ENCODE results near the gene PNKD.

The PNKD gene

DNA sequence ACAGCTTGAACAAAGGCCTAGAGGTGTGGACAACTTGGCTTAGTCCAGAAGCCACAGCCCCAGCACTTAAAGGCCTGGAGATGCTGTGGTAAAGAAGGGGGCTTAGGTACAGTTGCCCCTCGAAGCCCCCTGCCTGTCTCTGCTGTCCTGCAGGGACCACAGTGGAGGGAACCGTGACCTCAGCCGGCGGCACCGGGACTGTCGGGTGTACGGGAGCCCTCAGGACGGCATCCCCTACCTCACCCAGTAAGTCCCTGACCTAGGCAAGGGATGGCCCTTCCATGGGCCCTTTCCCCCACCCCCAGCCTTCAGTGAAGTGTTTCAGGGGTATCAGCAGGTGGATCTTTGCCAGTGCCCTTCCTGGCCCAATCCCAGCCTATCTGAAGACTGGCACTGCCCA is 71.1 kb downstream of the PNKD start:
- no peak for DNase-seq (ENCODE audit: low read depth in 2 of 2)

DNA sequence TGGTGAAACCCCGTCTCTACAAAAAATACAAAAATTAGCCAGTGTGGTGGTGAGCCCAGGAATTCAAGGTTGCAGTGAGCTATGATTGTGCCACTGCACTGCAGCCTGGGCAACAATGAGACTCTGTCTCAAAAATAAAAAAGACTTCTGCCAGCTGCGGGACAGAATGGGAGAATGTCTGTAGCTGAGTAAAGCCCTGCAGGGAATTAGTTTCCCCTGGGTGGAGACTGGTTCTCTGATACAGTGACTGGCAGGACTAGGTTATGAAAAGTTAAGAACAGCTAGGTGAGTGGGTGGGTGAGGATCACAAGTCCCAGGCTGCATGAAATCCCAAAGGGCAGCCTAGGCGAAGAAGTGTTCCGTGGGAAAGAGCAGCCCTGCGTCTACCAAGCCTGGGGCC is 72.5 kb downstream of the PNKD start:
- DNase-seq (ENCODE audit: low read depth in 2 of 2), result no peak

DNA sequence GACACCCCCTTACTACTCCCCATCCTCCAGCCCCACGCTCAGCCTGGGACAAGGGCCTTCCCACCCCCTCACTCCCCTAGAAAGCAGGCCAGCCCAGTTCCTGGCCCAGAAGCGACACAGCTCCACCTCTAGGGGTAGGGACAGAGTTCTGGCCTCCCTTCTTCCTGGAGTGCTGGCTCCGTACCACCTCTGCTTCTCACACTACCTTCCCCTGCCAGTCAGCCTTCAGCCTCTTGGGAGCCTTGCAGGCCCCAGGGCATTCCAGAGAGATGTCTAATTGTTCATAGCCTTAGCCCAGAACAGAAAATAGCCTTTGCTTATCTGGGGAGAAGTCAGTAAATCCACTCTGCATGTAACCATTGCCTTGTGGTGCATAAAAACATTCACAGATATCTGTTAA is 73.3 kb downstream of the PNKD start:
- no peak for DNase-seq (ENCODE audit: low read depth in 2 of 2)

DNA sequence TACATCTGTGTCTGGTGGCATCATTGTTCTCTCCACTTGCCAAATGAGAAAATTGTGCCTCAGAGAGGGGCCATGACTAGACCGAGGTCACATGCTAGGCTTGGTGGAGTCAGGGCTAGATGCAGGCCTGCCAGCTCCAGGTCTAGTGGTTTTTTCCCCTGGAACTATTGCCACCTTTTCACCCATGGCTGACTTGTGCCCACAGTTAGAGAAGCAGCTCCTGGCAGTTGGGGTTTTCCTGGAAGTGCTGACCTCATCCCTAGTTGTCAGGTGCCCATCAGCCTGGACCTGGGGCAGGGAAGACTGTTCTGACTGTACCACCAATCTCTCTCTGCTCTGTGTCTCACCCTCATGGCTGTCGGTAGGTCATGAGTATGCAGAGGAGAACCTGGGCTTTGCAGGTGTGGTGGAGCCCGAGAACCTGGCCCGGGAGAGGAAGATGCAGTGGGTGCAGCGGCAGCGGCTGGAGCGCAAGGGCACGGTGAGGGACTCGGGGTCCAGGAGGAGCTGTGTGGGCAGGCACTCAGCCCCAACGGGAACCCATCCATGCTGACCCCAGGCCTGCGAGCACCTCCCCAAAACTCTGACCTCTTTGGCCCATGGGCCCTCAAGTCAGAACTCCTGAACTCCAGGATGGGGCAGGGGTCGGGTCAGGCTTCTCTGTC is 73.9 kb downstream of the PNKD start:
- DNase-seq (ENCODE audit: low read depth in 2 of 2), result no peak

DNA sequence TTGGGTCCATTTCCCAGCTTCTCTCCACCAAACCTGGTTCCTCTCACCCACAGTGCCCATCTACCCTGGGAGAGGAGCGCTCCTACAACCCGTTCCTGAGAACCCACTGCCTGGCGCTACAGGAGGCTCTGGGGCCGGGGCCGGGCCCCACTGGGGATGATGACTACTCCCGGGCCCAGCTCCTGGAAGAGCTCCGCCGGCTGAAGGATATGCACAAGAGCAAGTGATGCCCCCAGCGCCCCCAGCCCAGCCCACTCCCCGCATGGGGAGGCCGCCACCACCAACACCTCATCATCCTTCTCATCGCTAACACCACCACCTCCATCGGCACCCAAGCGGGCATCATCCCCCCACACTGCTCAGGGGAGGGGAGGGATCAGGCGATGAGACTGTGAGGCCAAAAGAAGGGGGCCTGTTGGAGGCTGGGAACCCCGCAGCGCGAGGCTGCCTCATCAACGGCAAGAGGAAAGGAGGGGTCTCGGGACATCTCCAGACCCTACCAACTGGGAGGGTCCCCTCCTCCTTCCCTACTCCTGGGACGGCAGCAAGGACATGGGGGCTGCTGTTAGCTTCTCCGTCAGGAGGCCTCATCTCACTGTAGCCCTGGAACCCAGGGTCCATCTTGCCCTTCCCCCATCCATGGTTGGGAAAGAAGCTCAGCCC is 74.6 kb downstream of the PNKD start:
- no peak for DNase-seq (ENCODE audit: low read depth in 2 of 2)

DNA sequence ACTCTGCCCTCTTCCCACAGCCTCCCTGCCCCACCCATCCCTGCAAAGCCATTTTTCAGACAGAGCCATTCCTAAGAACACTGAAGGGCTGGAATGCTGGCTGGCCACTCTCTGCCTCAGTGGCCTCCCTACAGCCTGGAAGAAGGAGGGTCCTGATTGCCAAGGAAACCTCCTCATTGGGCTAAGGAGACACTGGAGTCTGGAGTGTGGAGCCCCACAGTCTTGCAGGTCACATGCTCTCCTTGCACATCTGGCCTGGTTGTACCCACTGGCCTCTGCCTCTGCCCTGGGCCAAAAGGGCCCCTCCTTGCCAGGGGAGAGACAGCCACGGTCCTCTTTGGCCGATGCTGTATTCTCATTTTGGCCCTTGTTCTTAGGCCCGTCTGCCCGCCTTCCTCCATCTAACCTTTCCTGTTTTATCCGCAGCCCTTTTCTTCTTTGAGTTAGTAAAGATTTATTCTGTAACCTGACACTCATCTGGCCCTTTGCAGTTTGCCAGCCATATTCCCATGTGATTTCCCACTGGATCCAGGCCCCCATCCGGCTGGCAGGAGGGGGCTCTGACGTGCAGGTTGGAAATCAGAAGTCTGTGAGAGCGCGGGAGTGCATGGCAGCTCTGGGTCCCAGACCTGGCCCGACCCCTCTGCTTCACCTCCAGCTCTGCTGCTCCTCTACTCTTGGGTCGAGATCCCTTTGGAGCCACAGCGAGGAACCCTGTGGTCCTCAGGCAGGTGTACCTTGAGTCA is 75.3 kb downstream of the PNKD start:
- DNase-seq (ENCODE audit: low read depth in 2 of 2), result no peak

DNA sequence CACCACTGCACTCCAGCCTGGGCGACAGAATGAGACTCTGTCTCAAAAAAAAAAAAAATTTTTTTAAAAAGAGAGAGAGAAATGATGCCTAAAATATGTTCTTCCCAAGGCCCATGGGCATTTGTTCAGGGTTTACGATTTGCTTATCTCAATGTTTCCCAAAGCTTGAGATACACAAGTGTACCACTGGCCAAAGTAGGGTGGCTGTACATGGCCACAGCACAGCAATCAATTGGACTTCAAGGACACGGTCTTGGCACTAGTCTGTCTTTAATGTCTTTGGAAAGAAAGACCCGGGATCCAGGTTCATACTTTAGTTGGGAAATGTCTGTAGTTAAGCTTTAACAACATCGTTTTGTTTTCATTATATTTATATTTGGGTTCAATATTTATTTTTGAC is 76.9 kb downstream of the PNKD start:
- no peak for DNase-seq (ENCODE audit: low read depth in 2 of 2)

DNA sequence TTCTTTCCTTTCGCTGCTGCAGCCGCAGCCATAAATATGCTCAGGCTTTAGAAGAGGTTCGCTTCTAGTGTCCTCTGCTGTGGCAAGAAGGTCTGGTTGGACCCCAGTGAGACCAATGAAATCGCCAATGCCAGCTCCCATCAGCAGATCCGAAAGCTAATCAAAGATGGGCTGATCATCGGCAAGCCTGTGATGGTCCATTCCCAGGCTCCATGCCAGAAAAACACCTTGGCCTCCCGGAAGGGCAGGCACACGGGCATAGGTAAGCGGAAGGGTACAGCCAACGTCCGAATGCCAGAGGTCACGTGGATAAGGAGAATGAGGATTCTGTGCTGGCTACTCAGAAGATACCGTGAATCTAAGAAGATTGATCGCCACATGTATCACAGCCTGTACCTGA is 83.7 kb downstream of the PNKD start:
- DNase-seq (ENCODE audit: low read depth in 2 of 2), result no peak

DNA sequence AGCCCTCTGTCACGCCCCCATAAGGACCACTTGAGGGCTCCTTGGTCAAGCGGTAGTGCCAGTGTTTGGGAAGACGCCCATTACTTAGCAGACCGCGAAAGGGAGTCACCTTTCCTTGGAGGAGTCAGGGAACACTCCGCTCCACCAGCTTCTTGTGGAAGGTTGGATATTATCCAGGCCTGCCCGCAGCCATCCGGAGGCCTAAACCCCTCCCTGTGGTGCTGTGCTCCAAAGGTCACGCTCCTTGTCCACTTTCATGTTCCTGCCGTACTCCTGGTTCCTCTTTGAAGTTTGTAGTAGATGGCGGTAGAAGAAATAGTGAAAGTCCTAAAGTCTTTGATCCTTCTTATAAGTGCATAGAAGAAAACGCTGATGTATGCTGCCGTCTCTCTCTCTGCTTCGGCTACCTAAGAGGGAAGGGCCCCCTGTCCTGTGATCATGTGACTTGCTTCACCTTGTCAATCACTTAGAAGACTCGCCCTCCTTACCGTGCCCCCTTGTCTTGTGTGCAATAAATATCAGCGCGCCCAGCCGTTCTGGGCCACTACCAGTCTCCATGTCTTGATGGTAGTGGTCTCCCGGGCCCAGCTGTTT is 84.6 kb downstream of the PNKD start:
- no peak for DNase-seq (ENCODE audit: low read depth in 2 of 2)

DNA sequence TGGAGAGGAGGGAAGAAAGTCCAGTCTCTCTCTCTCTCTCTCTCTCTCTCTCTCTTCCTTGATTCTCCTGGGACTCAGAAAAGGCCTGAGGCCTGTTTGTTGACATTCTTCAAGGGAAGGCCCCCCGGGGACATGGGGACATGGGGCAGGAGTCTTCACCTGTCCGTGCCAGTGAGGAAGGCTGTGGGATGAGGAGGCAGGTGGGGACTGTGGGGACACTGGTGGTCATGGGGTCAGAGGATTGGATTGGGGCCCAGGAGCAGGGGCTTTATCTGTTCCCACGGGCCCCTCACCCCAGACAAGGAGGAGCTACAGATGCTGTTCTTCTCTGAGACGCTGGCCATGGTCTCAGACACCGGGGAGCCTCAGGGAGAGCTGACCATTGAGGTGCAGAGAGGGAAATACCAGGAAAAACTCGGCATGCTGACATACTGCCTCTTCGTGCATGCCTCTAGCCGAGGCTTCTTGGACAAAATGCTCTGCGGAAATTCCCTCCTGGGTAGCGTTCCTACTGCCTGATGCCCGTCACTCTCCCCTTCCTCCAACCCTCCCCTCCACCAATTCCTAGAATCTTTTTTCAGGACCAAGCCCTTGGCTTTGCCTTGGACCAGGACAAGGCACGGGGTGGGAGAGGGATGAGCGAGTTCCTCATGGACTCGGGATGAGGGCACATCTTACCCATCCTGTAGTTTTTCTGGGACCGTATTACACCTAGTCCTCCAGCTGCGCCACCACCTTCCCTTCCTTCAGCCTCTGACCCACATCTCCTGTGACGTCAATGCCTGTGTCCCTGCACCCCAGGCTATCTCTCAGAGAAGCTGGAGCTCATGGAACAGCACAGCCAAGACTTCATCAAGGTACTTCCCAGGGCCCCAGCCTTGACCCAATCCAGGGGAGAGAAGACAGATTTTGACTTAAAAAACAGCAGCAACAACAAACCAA is 87.2 kb downstream of the PNKD start:
- DNase-seq (ENCODE audit: low read depth in 2 of 2), result no peak

DNA sequence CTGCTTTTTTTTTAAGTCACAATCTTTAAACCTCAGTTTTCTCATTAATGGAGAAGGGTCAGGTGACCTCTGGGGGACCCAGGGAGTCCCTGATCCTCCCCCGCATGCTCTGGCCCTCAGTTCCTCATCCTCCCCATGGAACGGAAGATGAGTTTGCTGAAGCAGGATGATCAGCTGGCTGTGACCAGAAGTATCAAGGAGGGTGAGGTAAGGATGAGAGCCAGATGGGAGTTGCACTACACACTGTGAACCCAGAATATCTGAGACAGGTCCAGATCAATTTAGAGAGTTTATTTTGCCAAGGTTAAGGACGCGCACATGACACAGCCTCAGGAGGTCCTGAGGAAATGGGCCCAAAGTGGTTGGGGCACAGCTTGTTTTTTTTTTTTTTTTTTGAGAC is 90.1 kb downstream of the PNKD start:
- DNase-seq (ENCODE audit: low read depth in 2 of 2), result no peak

DNA sequence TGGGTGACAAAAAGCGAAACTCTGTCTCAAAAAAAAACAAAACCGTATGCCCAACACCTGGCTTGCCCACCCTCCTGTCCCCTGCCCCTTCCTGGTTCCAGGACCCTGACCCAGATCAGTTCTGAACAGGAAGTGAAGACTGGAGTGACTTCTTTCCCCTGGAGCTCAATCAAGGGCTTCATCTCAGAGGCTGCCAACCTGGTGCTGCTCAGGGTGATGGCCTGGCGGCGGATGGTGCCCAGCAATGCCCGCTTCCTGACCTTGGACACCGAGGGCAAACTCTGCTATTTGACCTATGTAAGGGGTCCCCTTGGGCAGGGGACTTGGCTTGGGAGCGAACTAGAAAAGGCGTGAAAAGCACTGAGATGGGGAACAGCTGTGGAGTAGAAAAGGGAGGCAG is 92.3 kb downstream of the PNKD start:
- no peak for DNase-seq (ENCODE audit: low read depth in 2 of 2)

DNA sequence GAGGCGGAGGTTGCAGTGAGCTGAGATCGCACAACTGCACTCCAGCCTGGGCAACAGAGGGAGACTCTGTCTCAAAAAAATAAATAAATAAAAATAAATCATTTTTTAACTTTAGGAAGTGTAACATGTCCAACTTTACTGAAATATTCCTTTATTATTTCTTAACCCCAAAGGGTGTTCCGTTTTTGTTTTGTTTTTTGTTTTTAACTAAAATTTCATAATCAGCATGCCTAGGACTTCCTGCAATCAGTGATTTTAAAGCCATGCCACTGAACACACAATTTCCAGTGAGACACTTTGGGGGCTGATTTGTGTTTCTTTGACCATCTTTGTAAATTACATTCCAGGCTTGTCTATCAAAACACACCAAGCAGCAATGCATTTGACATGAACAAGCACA is 93.4 kb downstream of the PNKD start:
- DNase-seq (ENCODE audit: low read depth in 2 of 2), result no peak

DNA sequence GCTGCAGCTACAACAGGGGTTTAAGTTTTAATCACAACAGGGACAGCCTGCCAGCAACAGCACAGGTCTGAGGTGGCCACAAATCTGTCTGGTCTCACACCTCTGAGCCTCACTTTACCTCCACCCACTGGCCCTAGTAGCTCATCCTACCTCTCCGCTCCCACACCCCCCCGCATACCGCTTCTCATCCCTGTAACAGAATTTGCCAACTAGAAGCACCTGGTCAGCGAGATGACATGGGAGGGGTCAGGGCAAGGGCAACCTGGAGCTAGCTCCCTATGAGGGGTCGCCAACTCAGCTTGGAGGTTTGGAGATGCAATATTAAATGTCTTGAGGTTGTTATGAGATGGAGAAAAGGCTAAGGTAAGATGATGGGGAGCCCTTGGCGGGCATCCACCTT is 93.9 kb downstream of the PNKD start:
- no peak for DNase-seq (ENCODE audit: low read depth in 2 of 2)

DNA sequence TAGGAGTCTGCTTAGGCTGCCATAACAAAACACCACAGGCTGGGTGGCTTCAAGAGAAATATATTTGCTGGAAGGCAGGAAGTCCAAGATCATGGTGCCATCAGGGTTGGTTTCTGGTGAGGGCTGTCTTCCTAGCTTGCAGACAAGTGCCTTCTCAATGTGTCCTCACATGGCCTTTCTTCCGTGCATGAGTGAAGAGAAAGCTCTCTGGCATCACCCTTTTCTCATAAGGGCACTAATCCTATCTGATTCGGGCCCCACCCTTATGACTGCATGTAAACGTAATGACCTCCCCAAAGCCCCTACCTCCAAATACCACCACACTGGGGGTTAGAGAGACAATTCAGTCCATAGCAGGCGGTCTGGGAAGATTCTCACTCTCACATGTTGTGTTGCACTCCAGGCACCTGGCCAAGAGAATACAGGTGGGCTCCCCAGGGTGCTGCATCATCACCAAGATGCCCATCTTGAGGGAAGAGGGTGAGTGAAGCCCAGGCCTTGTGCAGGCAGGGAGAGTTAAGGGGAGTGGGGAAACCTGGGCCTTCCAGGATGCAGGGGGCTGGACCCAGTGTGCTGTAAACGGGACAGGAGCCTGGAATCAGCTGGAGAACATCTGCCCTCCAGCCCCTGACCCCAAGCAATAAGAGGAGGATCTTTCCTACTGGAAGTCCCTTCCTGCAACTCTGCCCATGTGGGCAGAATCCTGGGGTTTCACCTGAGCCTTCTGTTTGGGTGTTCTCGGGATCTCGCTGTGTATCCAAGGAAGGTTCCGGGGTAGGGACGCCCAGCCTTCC is 96.5 kb downstream of the PNKD start:
- DNase-seq (ENCODE audit: low read depth in 2 of 2), result no peak

DNA sequence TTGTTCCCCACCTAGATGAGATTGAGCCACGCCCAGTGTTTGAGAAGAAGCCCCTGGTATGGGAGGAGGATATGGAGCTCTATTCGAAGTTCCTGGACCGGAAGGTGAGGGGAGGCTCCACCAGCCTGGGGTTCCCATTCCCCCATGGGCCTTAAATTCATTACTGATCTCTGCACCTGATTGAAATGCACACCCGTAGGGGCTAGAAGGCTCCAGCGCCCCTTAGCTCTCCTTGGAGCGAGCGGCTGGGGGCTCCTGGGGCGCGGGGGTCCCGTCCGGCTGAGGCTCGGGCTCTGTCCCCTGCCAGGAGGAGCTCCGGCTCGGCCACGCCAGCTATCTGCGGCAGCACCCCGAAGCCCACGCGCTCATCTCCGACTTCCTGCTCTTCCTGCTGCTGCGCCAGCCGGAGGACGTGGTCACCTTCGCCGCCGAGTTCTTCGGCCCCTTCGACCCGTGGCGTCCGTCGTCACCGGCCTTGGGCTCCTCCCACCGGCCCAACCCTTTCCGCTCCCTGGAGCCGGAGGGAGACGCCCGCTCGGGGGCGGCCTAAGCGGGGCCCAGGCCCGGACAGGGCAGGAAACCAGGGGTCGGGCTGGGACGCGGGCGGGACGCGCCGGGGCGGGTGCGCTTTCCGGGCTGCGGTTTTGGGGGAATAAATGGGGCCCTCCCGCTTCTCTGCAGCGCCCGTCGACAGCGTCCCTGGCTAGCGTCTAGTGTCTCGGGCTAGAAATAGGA is 97.3 kb downstream of the PNKD start:
- DNase-seq (ENCODE audit: low read depth in 2 of 2), result peak; percentile 39 to 40

DNA sequence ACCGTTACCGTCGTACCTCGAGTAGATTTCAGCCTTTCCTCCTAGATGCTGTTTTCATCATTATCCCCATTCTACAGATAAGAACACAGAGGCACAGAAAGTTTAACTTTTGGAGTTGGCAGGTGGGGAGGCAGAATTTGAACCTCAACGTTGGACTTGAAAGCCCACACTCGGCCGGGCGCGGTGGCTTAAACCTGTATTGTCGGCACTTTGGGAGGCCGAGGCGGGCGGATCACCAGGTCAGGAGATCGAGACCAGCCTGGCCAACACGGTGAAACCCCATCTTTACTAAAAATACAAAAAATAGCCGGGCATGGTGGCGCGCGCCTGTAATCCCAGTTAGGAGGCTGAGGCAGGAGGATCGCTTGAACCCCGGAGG is 97.8 kb downstream of the PNKD start:
- no peak for DNase-seq (ENCODE audit: low read depth in 2 of 2)

DNA sequence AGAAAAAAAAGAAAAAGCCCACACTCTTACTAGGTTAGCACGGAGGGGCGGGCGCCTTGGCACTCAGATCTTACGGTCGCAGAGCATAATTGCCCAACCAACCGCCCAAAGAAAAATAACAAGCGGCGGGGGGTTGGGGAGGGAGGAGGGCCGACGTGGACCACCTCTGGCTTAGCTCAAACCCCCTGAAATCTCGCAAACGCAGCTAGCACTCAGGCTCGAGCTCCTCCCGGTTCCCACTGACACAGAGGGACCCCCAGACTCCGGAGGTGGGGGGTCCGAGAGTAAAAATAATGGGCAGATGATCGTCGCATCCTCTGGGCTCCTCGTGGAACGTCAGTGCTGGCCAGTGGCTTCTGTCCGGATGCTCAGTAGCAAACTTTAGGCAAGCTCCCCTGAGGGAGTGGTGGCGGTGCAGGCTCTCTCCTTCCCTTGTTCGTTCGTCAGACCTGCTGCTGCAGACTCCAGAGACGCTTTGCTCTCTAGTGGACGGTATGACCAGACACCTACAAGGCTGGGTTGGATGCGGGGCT is 98.4 kb downstream of the PNKD start:
- no peak for DNase-seq (ENCODE audit: low read depth in 2 of 2)

DNA sequence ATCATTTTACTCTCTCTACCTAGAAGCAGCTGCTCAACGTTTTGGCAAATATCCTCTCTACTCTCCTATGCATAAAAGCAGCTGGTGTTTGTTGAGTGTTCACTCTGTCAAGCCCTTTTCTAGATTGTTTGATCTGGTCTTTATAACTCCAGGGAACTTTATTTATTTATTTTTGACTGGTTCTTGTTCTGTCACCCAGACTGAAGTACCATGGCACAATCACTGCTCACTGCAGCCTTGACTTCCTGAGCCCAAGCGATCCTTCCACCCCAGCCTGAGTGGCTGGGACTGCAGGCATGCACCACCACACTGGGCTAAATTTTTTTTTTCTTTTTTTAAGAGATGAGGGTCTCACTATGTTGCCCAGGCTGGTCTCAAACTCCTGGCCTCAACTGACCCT is 99.0 kb downstream of the PNKD start:
- no peak for DNase-seq (ENCODE audit: low read depth in 2 of 2)
